SK-N-SH treated with all-trans-retinoic acid at 6 μM for 48 hours (cell line): Measurements from ENCODE around the gene RHOJ.

Experiments
- ATAC-seq: fragments of 200-7000 bp; cut with Tn5 transposase; 3 replicates; pipeline ENCODE4 v1.9.1; 2020; ENCODE audit warnings: mild to moderate bottlenecking, moderate library complexity
- CREB5 ChIP-seq: fragments of 250-450 bp; sonication (Bioruptor Pico); IDR thresholded peaks from 2 replicates; pipeline ENCODE4 v1.5.1; 2020; ENCODE audit warnings: low read depth, mild to moderate bottlenecking, moderate library complexity
- CSDC2 ChIP-seq: fragments of 250-450 bp; sonication (Bioruptor Pico); IDR thresholded peaks from 2 replicates; pipeline ENCODE4 v1.5.0; 2020; ENCODE audit warnings: mild to moderate bottlenecking, moderate library complexity
- CSRNP3 ChIP-seq: fragments of 250-450 bp; sonication (Bioruptor Pico); IDR thresholded peaks from 2 replicates; pipeline ENCODE4 v1.5.1; 2021; ENCODE audit warnings: mild to moderate bottlenecking, moderate library complexity
- ESRRG ChIP-seq: fragments of 250-450 bp; sonication (Bioruptor Pico); IDR thresholded peaks from 2 replicates; pipeline ENCODE4 v1.6.1; 2021; ENCODE audit warnings: mild to moderate bottlenecking
- GLIS3 ChIP-seq: fragments of 250-450 bp; sonication (Bioruptor Pico); IDR thresholded peaks from 2 replicates; pipeline ENCODE4 v1.5.0; 2020; ENCODE audit warnings: mild to moderate bottlenecking, moderate library complexity
- ISL1 ChIP-seq: fragments of 250-450 bp; sonication (Bioruptor Pico); IDR thresholded peaks from 2 replicates; pipeline ENCODE4 v2.1.2; 2022; ENCODE audit warnings: mild to moderate bottlenecking, moderate library complexity
- OSR1 ChIP-seq: fragments of 250-450 bp; sonication (Bioruptor Pico); IDR thresholded peaks from 2 replicates; pipeline ENCODE4 v1.8.0; 2022; ENCODE audit warnings: moderate library complexity, mild to moderate bottlenecking, inconsistent platforms
- PATZ1 ChIP-seq: fragments of 250-450 bp; sonication (Bioruptor Pico); IDR thresholded peaks from 2 replicates; pipeline ENCODE4 v1.8.0; 2020; ENCODE audit warnings: mild to moderate bottlenecking, moderate library complexity, borderline replicate concordance
- POU6F1 ChIP-seq: fragments of 250-450 bp; sonication (Bioruptor Pico); IDR thresholded peaks from 2 replicates; pipeline ENCODE4 v1.8.0; 2021; ENCODE audit warnings: low read depth, mild to moderate bottlenecking, moderate library complexity, borderline replicate concordance
- RARB ChIP-seq: fragments of 250-450 bp; sonication (Bioruptor Pico); IDR thresholded peaks from 2 replicates; pipeline ENCODE4 v1.8.0; 2021; ENCODE audit warnings: mild to moderate bottlenecking, moderate library complexity
- SNAI2 ChIP-seq: fragments of 250-450 bp; sonication (Bioruptor Pico); IDR thresholded peaks from 2 replicates; pipeline ENCODE4 v1.5.0; 2020; ENCODE audit warnings: mild to moderate bottlenecking, moderate library complexity
- TCF4 ChIP-seq: fragments of 250-450 bp; sonication (Bioruptor Pico); IDR thresholded peaks from 2 replicates; pipeline ENCODE4 v1.8.0; 2021; ENCODE audit warnings: mild to moderate bottlenecking, moderate library complexity, borderline replicate concordance
- TOX ChIP-seq: fragments of 250-450 bp; sonication (Bioruptor Pico); IDR thresholded peaks from 2 replicates; pipeline ENCODE4 v1.8.0; 2021; ENCODE audit warnings: mild to moderate bottlenecking, moderate library complexity, borderline replicate concordance
- TSHZ2 ChIP-seq: fragments of 250-450 bp; sonication (Bioruptor Pico); IDR thresholded peaks from 2 replicates; pipeline ENCODE4 v1.5.0; 2020; ENCODE audit warnings: mild to moderate bottlenecking, moderate library complexity
- ZC3H10 ChIP-seq: fragments of 250-450 bp; sonication (Bioruptor Pico); IDR thresholded peaks from 2 replicates; pipeline ENCODE4 v1.5.1; 2021; ENCODE audit warnings: mild to moderate bottlenecking, moderate library complexity
- ZFP3 ChIP-seq: fragments of 250-450 bp; sonication (Bioruptor Pico); IDR thresholded peaks from 2 replicates; pipeline ENCODE4 v1.5.0; 2020; ENCODE audit warnings: mild to moderate bottlenecking, moderate library complexity
- ZNF70 ChIP-seq: fragments of 450-650 bp; formaldehyde crosslinking; IDR thresholded peaks from 2 replicates; pipeline ENCODE4 v1.5.0; 2020; ENCODE audit warnings: mild to moderate bottlenecking, moderate library complexity
- ZNF8 ChIP-seq: fragments of 450-650 bp; formaldehyde crosslinking; IDR thresholded peaks from 2 replicates; pipeline ENCODE4 v1.5.0; 2020; ENCODE audit warnings: mild to moderate bottlenecking, moderate library complexity

The RHOJ gene

GRCh38 chr14:63203618-63204406 lies 431 bp upstream of the RHOJ start:
- TF ChIP-seq POU6F1 (no peak), ZFP3 (CRISPR knock-in tag) (no peak), ESRRG (CRISPR knock-in tag) (no peak), TOX (CRISPR knock-in tag) (no peak), RARB (CRISPR knock-in tag) (no peak), CSRNP3 (CRISPR knock-in tag) (no peak), CSDC2 (CRISPR knock-in tag) (no peak), ISL1 (CRISPR knock-in tag) (no peak), ZNF70 (CRISPR knock-in tag) (no peak)
- TF ChIP-seq, all 23 proteins: peak for 0
- peak; percentile 96 for ATAC-seq

GRCh38 chr14:63205044-63205575 lies 867 bp downstream of the RHOJ start:
- no peak for ATAC-seq
- TF ChIP-seq CSRNP3 (CRISPR knock-in tag) (no peak), ZC3H10 (no peak), ZNF70 (CRISPR knock-in tag) (no peak), CSDC2 (CRISPR knock-in tag) (no peak), CREB5 (CRISPR knock-in tag) (no peak), SNAI2 (no peak), PATZ1 (no peak), GLIS3 (no peak), ESRRG (CRISPR knock-in tag) (no peak), RARB (CRISPR knock-in tag) (no peak), OSR1 (CRISPR knock-in tag) (no peak), ZNF8 (CRISPR knock-in tag) (no peak), POU6F1 (no peak), ISL1 (CRISPR knock-in tag) (no peak), TCF4 (no peak), TSHZ2 (CRISPR knock-in tag) (no peak), ZFP3 (CRISPR knock-in tag) (no peak), TOX (CRISPR knock-in tag) (no peak)
- TF ChIP-seq, all 23 proteins: peak for 0
